HG03342 (cell line): ENCODE results near the gene FOXG1.

Source experiments
- ATAC-seq: cut with Tn5 transposase; IDR thresholded peaks from one replicate; pipeline ENCODE4 v1.9.1; 2021; ENCODE audit warnings: mild to moderate bottlenecking, moderate library complexity; ENCODE audit not compliant: unreplicated experiment

Gene FOXG1

DNA sequence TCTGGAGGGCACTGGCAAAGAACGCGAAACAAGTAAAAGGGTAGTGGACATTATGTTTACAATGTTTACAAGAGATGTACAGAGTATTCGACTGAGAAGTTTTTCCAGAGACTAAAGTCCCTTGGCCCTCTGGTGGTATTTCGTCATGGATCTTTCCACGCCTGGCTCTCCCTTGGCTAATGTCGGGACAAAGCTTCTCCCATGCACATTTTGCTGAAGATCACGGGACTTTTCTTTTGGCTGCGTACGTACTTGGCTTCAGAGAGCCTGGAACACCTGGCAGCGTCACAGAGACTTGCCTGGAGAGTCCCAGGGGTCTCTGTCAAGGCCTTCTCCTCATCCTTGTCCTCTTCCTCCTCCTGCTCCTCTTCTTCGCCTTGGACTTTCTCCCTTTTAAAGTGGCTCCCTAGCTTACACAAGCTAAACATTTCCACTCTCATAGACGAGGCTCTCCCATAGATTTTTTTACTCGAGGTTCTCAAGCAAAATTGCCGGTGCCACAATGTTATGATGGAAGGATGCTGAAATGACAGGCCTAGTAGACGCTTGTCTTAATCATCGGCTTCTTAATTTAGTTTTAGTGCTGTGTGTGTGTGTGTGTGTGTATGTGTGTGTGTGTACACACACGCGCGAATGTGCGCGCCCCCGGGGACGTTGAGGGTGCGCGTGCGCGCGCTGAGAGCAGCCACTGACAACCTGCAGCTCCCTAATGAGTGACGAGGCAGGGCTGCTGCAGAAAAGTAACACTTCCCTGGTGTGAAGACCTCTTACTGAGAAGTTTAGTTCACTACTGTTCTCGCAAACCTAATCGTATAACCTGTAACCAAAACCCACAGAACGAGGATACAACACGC lies 4.9 kb upstream of the FOXG1 start:
- no peak for ATAC-seq

DNA sequence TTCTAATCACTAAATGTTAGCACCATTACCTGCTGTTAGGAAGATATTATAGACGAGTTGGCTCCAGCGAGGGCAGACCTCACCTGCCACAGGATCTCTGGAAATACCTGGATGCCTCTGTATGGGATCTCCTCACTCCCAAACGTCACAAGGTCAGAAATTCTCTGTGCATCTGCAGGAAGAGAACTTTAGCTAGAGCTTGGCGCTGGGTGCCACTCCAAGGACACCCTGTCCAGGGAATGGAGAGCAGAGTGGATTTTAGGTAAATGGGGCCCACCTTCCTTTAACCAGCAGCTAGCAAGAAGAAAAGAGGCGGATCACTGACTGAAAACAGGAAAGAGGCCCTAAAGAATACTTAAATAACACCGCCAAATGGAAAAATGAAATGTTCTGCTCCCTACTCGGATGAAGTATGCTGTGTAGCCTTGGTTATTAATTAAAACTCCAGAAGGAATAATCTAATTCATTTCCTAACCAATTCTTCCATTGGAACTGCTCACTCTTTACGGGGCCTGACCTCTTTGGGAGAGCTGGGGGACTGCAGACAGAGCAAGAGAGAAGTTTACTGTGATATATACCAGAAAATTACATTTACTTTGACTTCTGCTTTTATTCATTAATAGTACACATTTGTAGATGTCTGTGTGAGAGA lies 4.2 kb upstream of the FOXG1 start:
- no peak for ATAC-seq

GRCh38 chr14:28762955-28763326 lies 3.6 kb upstream of the FOXG1 start:
- ATAC-seq, result no peak

DNA sequence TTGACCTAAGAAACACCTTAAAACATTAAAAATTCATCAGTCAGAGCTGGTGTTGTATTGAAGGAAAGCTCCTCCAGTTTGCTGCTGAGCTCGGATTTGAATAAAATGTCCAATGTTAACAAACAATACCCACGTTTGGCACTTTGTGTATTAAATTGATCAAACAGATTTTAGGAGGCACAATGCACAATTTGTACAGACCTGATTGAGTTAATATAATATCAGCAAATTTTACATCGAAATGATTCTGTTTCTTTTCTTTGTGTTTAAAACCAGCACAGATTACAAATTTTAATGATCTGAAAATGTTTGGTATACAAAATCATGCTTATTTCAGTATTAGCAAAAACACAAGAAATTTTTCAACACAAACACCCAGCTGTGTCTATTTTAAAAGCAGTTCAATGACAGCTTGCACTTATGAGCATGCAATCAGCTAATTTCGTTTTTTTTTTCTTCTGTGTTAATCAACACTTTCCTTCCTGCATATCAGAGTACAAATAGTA lies 2.8 kb upstream of the FOXG1 start:
- ATAC-seq, result no peak

GRCh38 chr14:28764257-28765160 lies 2.1 kb upstream of the FOXG1 start:
- no peak for ATAC-seq

DNA sequence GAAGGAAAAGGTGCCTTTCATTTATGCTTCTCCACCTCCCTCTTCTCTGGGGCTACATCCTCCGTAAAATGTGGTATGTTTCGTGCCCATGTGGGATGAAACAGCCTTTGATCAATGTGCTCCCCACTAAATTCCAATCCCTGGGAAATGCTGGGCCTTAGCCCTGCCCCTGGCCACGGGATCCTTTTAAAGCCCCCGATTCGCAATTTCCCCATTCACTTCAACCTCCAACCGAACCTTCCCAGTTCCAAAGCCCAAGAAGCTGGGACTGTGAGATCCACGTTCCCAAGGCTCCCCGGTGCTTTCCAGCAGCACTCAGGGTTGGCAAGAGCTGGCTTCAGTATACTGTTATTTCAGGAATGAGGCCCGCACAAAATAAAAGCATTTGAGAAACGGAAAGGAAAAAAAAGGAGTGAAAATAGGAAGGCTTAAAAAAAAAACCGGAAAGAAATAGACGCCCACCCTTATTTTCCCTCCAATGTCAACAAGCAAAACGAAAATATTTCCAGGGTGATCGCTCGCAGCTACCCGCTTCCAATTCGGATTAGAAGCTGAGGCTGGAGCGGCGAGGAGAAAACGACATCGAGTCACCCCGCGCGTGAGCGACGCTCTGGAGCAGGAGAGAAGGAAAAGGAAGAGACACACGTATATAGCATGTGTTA lies 1.3 kb upstream of the FOXG1 start:
- ATAC-seq, result no peak

DNA sequence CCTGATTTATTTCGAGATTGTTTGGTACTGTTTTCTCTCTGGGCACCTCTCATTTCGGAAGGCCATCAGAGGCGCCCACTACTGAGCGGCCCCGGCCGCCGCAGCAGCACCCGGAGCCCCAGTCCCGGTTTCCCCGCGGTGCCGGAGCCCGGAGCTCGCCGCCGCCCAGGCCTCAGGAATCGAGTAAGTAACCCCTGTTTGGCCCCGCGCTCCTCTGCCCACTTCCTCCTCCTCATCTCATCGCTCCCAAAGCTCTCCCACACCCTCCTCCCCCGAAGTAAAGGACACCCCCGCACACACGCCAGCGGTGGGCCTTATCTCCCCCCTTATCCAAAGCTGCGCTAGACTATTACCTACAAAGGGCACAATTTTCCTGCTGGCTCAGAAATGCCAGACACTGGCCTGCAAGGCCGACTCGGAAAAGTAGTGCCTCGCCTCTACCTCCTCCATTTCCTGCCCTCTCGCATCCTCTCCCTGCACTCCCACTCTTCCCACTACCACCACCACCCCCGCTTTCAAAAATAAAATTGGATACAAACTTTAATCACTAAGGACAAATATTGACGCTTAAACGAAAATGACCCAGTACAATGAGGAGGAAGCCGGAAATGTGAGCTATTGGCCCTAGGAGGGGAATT lies 637 bp upstream of the FOXG1 start:
- ATAC-seq, result no peak

DNA sequence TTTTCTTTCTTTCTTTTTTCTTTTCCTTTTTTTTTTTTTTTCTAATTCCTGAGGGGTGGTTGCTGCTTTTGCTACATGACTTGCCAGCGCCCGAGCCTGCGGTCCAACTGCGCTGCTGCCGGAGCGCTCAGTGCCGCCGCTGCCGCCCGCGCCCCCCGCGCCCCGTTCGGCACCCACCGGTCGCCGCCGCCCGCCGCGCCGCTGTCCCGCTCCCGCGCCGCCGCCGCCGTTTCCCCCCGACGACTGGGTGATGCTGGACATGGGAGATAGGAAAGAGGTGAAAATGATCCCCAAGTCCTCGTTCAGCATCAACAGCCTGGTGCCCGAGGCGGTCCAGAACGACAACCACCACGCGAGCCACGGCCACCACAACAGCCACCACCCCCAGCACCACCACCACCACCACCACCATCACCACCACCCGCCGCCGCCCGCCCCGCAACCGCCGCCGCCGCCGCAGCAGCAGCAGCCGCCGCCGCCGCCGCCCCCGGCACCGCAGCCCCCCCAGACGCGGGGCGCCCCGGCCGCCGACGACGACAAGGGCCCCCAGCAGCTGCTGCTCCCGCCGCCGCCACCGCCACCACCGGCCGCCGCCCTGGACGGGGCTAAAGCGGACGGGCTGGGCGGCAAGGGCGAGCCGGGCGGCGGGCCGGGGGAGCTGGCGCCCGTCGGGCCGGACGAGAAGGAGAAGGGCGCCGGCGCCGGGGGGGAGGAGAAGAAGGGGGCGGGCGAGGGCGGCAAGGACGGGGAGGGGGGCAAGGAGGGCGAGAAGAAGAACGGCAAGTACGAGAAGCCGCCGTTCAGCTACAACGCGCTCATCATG lies 654 bp downstream of the FOXG1 start:
- no peak for ATAC-seq

GRCh38 chr14:28767853-28768741 lies 1.5 kb downstream of the FOXG1 start:
- no peak for ATAC-seq

GRCh38 chr14:28769276-28769880 lies 2.8 kb downstream of the FOXG1 start:
- no peak for ATAC-seq

- ATAC-seq, result no peak
These were observed 3.5 kb downstream of the FOXG1 start for GRCh38 chr14:28770061-28770460.

- no peak for ATAC-seq
These were observed 4.0 kb downstream of the FOXG1 start for GRCh38 chr14:28770630-28771029.

DNA sequence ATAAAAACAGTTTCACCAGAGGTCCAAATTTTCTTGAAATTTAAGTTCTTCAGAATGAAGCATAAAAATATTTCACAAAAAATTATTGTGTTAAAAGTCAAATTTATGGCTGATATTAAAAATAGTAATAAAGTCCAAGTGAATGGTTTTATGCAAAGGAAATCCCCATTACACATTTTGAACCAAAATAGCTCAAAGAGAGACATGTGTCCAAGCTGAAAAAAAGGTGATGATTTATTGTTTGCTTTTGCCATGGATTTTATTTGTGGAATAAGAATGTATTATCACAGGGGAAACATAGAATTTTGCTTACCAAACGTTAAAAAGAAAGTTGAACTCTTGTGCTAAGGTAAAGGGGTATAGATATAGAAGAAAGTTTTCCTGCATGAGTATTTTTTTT lies 4.6 kb downstream of the FOXG1 start:
- no peak for ATAC-seq

DNA sequence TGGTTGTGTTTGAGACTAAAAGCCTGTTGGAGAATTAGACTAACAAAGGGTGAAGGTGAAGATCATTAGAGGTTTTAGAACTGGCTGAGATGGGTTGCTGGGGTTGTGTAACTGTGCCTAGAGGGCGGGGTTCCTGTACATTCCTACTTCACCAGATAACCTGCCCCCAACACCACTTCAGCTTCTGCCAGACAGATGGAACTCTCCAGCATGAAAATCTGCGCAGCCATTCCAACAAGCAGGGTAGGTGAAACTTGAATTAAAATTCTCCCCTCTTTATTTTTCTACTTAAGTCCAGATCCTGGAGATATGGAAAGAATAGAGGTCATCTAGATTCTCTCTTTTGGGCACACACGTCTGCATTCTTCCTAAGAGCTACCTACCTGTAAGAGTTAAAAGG lies 6.0 kb downstream of the FOXG1 start:
- no peak for ATAC-seq

GRCh38 chr14:28773176-28773575 lies 6.6 kb downstream of the FOXG1 start:
- no peak for ATAC-seq

DNA sequence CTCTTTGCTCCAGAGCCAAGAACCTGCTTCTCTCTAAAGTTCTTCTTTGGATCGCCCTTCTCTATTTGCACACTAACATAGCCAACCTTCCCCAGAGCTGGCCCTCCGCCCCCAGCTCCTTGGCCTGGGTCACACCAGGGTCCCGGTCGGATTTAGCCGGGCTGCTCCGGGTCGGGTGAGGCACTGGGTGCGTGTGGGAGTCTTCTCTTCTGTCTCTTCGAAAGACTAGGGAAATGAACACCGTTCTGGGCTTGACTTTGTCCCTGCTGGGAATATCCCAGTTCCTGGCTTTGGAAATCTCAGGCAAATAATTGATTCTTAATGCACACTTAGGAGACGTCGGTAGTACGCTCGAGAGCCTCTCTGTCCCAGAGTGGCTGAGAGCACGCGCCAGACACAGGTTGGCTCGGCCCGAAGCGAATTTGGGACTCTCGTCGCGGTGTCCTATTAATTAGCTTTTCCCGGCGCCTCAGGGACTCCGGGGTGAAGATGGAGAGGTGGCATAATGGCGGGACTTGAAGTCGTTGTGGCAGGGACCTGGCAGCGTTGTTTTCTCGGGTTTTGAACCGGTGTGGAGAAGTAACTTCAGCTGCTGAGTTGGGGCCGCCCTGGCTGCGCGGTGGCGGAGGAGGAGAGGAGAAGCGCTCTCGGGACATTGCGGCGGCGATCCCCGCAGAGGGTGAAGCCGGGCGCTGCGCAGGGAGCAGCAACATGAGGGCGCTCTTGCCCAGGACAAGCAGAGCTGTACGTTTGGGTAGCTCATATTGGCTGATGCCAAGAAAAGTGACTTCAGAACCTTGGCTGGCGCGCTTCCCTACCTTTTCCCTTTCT lies 7.5 kb downstream of the FOXG1 start:
- ATAC-seq, result no peak
